IPS-NIHi11 (cell line): ENCODE measurements around the gene CORO6.

ENCODE experiments used
- DNase-seq: peaks from one replicate; pipeline ENCODE4 v3.0.0; 2012; ENCODE audit warnings: mixed read lengths, low spot score

The CORO6 gene

GRCh38 chr17:29590411-29591145, 32.1 kb downstream of the CORO6 start:
- DNase-seq: no peak

GRCh38 chr17:29589524-29590410, 32.9 kb downstream of the CORO6 start, which contains the start of gene GIT1:
TSS of gene GIT1 (minus strand) at chr17:29589648. CDS start at chr17:29589378, 270 bp downstream.
- DNase-seq: peak; percentile 95

GRCh38 chr17:29588562-29589411, 33.9 kb downstream of the CORO6 start:
- peak; percentile 72 for DNase-seq

GRCh38 chr17:29588017-29588561, 34.6 kb downstream of the CORO6 start:
- no peak for DNase-seq

- DNase-seq: no peak
These were observed 35.1 kb downstream of the CORO6 start for GRCh38 chr17:29587591-29587990.

- DNase-seq: no peak
These were observed 35.8 kb downstream of the CORO6 start for GRCh38 chr17:29586676-29587469.

GRCh38 chr17:29585080-29585751, 37.5 kb downstream of the CORO6 start:
- DNase-seq: no peak

GRCh38 chr17:29584452-29585079, 38.1 kb downstream of the CORO6 start:
- DNase-seq: no peak

- DNase-seq: no peak
These were observed 39.1 kb downstream of the CORO6 start for GRCh38 chr17:29583324-29584248.

GRCh38 chr17:29582772-29583171, 39.9 kb downstream of the CORO6 start:
- no peak for DNase-seq

GRCh38 chr17:29582254-29582765, 40.4 kb downstream of the CORO6 start:
- no peak for DNase-seq

- no peak for DNase-seq
These were observed 41.0 kb downstream of the CORO6 start for GRCh38 chr17:29581583-29582253.

GRCh38 chr17:29579866-29580771, 42.6 kb downstream of the CORO6 start:
- DNase-seq: peak; percentile 90

- no peak for DNase-seq
These were observed 43.9 kb downstream of the CORO6 start for GRCh38 chr17:29578626-29579485.

GRCh38 chr17:29577385-29578211, 45.1 kb downstream of the CORO6 start:
- no peak for DNase-seq
